Endothelial cell of umbilical vein (primary cell): ENCODE data around the gene ZNF804B. TPM values are rescaled to one million over a fixed set of nuclear protein-coding genes. Genes with fewer than 3 reads are reported as not detected.

Experiments used
- BruUV-seq: library from RNA; stranded (reverse); fragments of 400-500 nt; replicated peaks from 2 replicates; lab custom pipeline; 2021; lab: Mats Ljungman, UMichigan
- CTCF ChIA-PET: fragments of 300-600, 350-600 bp; sonication (Branson Sonifier 250); formaldehyde crosslinking; loops from one replicate; lab custom pipeline; 2021; ENCODE audit warnings: antibody characterized with exemption, inconsistent platforms; lab: Charles Lee
- POLR2A ChIA-PET: fragments of 300-600, 350-600 bp; sonication (Branson Sonifier 250); formaldehyde crosslinking; loops from one replicate; lab custom pipeline; 2021; ENCODE audit warnings: antibody characterized with exemption, inconsistent platforms; lab: Charles Lee
- DNase-seq: peaks from one replicate; pipeline ENCODE4 v3.0.0-alpha.2; 2011; ENCODE audit warnings: low read depth, low spot score
- FAIRE-seq: peaks from 2 replicates; lab custom pipeline; 2011; peaks lifted over from hg19 to GRCh38; lab: Jason Lieb, UNC
- H2AFZ ChIP-seq: 2 replicates; pipeline ENCODE4 v1.6.0; 2012; ENCODE audit warnings: low read depth, low read length, control low read depth, inconsistent platforms
- H3K27ac ChIP-seq: 2 replicates; pipeline ENCODE4 v1.5.1; 2011; ENCODE audit warnings: low read depth, mild to moderate bottlenecking, control low read depth, low read length, moderate library complexity; ENCODE audit not compliant: insufficient read depth
- H3K27me3 ChIP-seq, 2 experiments: 2 replicates each; pipeline versions ENCODE4 v1.6.0 to v1.6.1; 2011; ENCODE audit warnings: low read length in 2 of 2, mixed read lengths in 1 of 2; ENCODE audit not compliant: control insufficient read depth in 2 of 2, insufficient read depth in 2 of 2
- H3K36me3 ChIP-seq, 2 experiments: 2 replicates in 1 of 2; 3 replicates in 1 of 2; pipeline ENCODE4 v1.5.1; 2011; ENCODE audit warnings: low read length in 2 of 2, mild to moderate bottlenecking in 1 of 2, moderate library complexity in 1 of 2; ENCODE audit not compliant: control insufficient read depth in 2 of 2, insufficient read depth in 2 of 2; ENCODE audit errors: extremely low read depth in 1 of 2
- H3K4me1 ChIP-seq: 3 replicates; pipeline ENCODE4 v1.5.1; 2011; ENCODE audit warnings: mild to moderate bottlenecking, low read length; ENCODE audit not compliant: control insufficient read depth, insufficient read depth; ENCODE audit errors: extremely low read depth
- H3K4me2 ChIP-seq: 2 replicates; pipeline ENCODE4 v1.6.1; 2011; ENCODE audit warnings: low read length, control low read depth, mixed read lengths; ENCODE audit not compliant: insufficient read depth
- H3K4me3 ChIP-seq, 3 experiments: fragments of 200-600 bp in 1 of 3; sonication (generic), shearing (Covaris generic) in 1 of 3; replicated peaks in 1 of 3; 2 replicates each; pipeline ENCODE4 v1.5.1; 2011 to 2016; ENCODE audit warnings: control low read depth in 3 of 3, low read length in 3 of 3, mild to moderate bottlenecking in 2 of 3, inconsistent platforms in 1 of 3, low read depth in 1 of 3, moderate library complexity in 1 of 3; ENCODE audit not compliant: insufficient read depth in 1 of 3
- H3K79me2 ChIP-seq: 2 replicates; pipeline ENCODE4 v1.6.0; 2012; ENCODE audit warnings: low read length, inconsistent platforms; ENCODE audit not compliant: control insufficient read depth, insufficient read depth
- H3K9ac ChIP-seq: replicated peaks from 2 replicates; pipeline ENCODE3; 2011; ENCODE audit warnings: low read length, control low read depth; ENCODE audit not compliant: insufficient read depth; ENCODE audit errors: extremely low read depth
- H3K9me1 ChIP-seq: replicated peaks from 3 replicates; pipeline ENCODE4 v1.6.0; 2011; ENCODE audit warnings: mild to moderate bottlenecking, low read length; ENCODE audit not compliant: control insufficient read depth, insufficient read depth; ENCODE audit errors: extremely low read depth
- H3K9me3 ChIP-seq: replicated peaks from 2 replicates; pipeline ENCODE4 v1.5.1; 2012; ENCODE audit warnings: low read length, inconsistent platforms; ENCODE audit not compliant: control insufficient read depth, insufficient read depth
- H4K20me1 ChIP-seq: replicated peaks from 2 replicates; pipeline ENCODE3; 2011; ENCODE audit warnings: mild to moderate bottlenecking, low read length; ENCODE audit not compliant: control insufficient read depth, insufficient read depth; ENCODE audit errors: extremely low read depth
- CTCF ChIP-seq, 2 donors: IDR thresholded peaks; 1 replicate in 1 of 2; 2 replicates in 1 of 2; pipeline ENCODE4 v1.5.1; 2011; ENCODE audit warnings: low read length in 2 of 2, mild to moderate bottlenecking in 2 of 2, moderate library complexity in 2 of 2, control low read depth in 1 of 2, inconsistent platforms in 1 of 2, low read depth in 1 of 2; ENCODE audit not compliant: insufficient read depth in 1 of 2; ENCODE audit errors: extremely low read depth in 1 of 2
- EZH2 ChIP-seq: IDR thresholded peaks from 2 replicates; pipeline ENCODE4 v1.6.1; 2012; ENCODE audit warnings: borderline replicate concordance, low read depth, mild to moderate bottlenecking, moderate library complexity, low read length, inconsistent platforms; ENCODE audit not compliant: severe bottlenecking
- FOS ChIP-seq: IDR thresholded peaks from 2 replicates; pipeline ENCODE4 v1.6.1; 2011; ENCODE audit warnings: mild to moderate bottlenecking, low read length, moderate library complexity, borderline replicate concordance; ENCODE audit not compliant: insufficient read depth
- GATA2 ChIP-seq: IDR thresholded peaks from 2 replicates; pipeline ENCODE4 v1.7.0; 2011; ENCODE audit warnings: low read depth, mild to moderate bottlenecking, moderate library complexity, mixed read lengths, low read length; ENCODE audit not compliant: insufficient read length, insufficient read depth
- JUN ChIP-seq: IDR thresholded peaks from 2 replicates; pipeline ENCODE4 v1.6.1; 2011; ENCODE audit warnings: borderline replicate concordance, low read depth; ENCODE audit not compliant: insufficient read length, insufficient read depth
- MAX ChIP-seq: IDR thresholded peaks from 2 replicates; pipeline ENCODE4 v1.6.1; 2011; ENCODE audit not compliant: insufficient read depth, insufficient read length
- MYC ChIP-seq: IDR thresholded peaks from one replicate; pipeline ENCODE4 v1.6.1; 2011; ENCODE audit warnings: mild to moderate bottlenecking, low read depth, low read length
- POLR2A ChIP-seq: IDR thresholded peaks from 2 replicates; pipeline ENCODE4 v1.6.1; 2012; ENCODE audit warnings: low read depth, mild to moderate bottlenecking, control low read depth, low read length
- POLR2AphosphoS5 ChIP-seq: IDR thresholded peaks from 2 replicates; pipeline ENCODE4 v1.6.1; 2012; ENCODE audit warnings: low read depth, mild to moderate bottlenecking, control low read depth, low read length, moderate library complexity; ENCODE audit not compliant: insufficient read depth
- dilution Hi-C: fragments of 300-500 bp; cut with MboI; formaldehyde crosslinking; loops from one replicate; pipeline ENCODE4 v1.15.0; 2019; ENCODE audit warnings: low sequenced_read_pairs; ENCODE audit not compliant: extremely low pct_ligation_motif_present
- intact Hi-C: fragments of 100-400 bp; cut with micrococcal nuclease; formaldehyde crosslinking; loops from one replicate; pipeline ENCODE4 v1.10.0; 2022
- polyA plus RNA-seq, 4 experiments: library from polyadenylated mRNA; depleted of rRNA in 3 of 4; stranded (reverse) in 3 of 4; unstranded in 1 of 4; fragments of >200 nt; gene quantifications; 2 replicates each; pipeline versions ENCODE4 v1.2.1 to v1.2.3, GENCODE V29; 2011 to 2012; ENCODE audit warnings: missing spikeins in 1 of 4
- total RNA-seq: library from RNA; stranded (reverse); gene quantifications from 2 replicates; pipeline ENCODE4 v1.2.3, GENCODE V29; 2021

ZNF804B gene
- total and polyA plus RNA-seq, 2 donors (not counting 3 experiments of a cell fraction or from before 2014, with no cell fraction given) = not detected

- DNase-seq = no peak
- Histone ChIP-seq H3K9me1 (no peaks in the 10 kb centered on the region), H3K4me2 (no peak overlapping the region), H3K9ac (no peak overlapping the region), H3K4me1 (no peaks in the 10 kb centered on the region), H3K27me3 (no peaks in the 10 kb centered on the region), H3K79me2 (no peaks in the 10 kb centered on the region), H2AFZ (no peak overlapping the region), H3K27ac (no peak overlapping the region), H3K9me3 (peaks cover 2% of the 10 kb centered on the region), H4K20me1 (no peaks in the 10 kb centered on the region), H3K4me3 (no peak overlapping the region), H3K36me3 (no peaks in the 10 kb centered on the region)
- FAIRE-seq = no peak
- no TSS peak for BruUV-seq
- TF ChIP-seq CTCF (IDR thresholded peaks at IDR 0.05; ENCODE audit: extremely low read depth in 1 of 2, insufficient read depth in 1 of 2, low read depth in 1 of 2, low read length in 2 of 2) (no peak), POLR2AphosphoS5 (no peak), MAX (no peak), POLR2A (no peak), MYC (no peak), GATA2 (no peak), EZH2 (no peak), FOS (no peak), JUN (no peak)
- ChIA-PET POLR2A (no interaction called here), CTCF (no interaction called here)
- intact Hi-C loops = no loop called here
- dilution Hi-C loops = no loop called here
These were observed 364.4 kb downstream of the ZNF804B start for GRCh38 chr7:89123871-89124270.
